GM19035 (cell line): ENCODE measurements around the gene NTHL1.

Experiments
- ATAC-seq: cut with Tn5 transposase; IDR thresholded peaks from one replicate; pipeline ENCODE4 v1.9.1; 2021; ENCODE audit not compliant: unreplicated experiment

The NTHL1 gene

GRCh38 chr16:1998360-1998835, 49.2 kb downstream of the NTHL1 start:
- ATAC-seq, result no peak

GRCh38 chr16:1997494-1998359, 49.9 kb downstream of the NTHL1 start:
- no peak for ATAC-seq

- no peak for ATAC-seq
Observed at GRCh38 chr16:1993731-1994131, 53.9 kb downstream of the NTHL1 start.

- ATAC-seq, result no peak
Observed at GRCh38 chr16:1992704-1993317, 54.8 kb downstream of the NTHL1 start.

- ATAC-seq, result peak; percentile 46
Observed at GRCh38 chr16:1991948-1992703, 55.5 kb downstream of the NTHL1 start.

GRCh38 chr16:1991588-1991947, 56.1 kb downstream of the NTHL1 start:
- no peak for ATAC-seq

GRCh38 chr16:1991135-1991551, 56.5 kb downstream of the NTHL1 start:
- ATAC-seq, result no peak

- ATAC-seq, result no peak
Observed at GRCh38 chr16:1990351-1991134, 57.1 kb downstream of the NTHL1 start.

- ATAC-seq, result no peak
Observed at GRCh38 chr16:1990101-1990350, 57.6 kb downstream of the NTHL1 start.
